Measurements from ENCODE around the gene IL1RAP. TPM values are rescaled to one million over a fixed set of nuclear protein-coding genes. Genes with fewer than 3 reads are reported as not detected.

IL1RAP gene
- total RNA-seq, 1 donor from 2014 or later, result 15.0 TPM

DNA sequence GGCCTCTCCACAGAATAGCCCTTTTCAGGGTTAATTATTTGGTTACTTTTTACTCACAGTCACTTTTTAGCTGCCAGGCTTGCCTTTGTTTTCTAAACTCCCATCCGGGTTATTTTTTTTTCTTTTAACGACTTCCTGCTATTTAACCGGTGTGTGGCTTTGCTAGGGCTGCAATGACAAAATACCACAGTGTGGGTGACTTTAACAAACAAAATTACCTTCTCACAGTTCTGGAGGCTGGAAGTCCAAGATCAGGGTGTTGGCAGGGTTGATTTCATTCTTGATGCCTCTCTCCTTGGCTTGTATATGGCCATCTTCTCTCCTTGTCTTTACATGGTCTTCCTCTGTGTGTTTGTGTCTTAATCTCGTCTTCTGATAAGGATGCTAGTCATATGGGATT, 91.5 kb downstream of the IL1RAP start:
- H3K9me3 Mint-ChIP-seq, result peaks cover 6% of the 10 kb centered on the region
- H3K4me3 Mint-ChIP-seq, result no peak overlapping the region
- H3K27me3 Mint-ChIP-seq (ENCODE audit: low read depth), result no peaks in the 10 kb centered on the region
- H3K4me1 Mint-ChIP-seq, result peaks cover 4% of the 10 kb centered on the region
- no peak for DNase-seq (ENCODE audit: low spot score in 2 of 2, unreplicated experiment in 2 of 2)
- H3K36me3 Mint-ChIP-seq, result peaks cover 12% of the 10 kb centered on the region
- TF ChIP-seq, protein P1, sequence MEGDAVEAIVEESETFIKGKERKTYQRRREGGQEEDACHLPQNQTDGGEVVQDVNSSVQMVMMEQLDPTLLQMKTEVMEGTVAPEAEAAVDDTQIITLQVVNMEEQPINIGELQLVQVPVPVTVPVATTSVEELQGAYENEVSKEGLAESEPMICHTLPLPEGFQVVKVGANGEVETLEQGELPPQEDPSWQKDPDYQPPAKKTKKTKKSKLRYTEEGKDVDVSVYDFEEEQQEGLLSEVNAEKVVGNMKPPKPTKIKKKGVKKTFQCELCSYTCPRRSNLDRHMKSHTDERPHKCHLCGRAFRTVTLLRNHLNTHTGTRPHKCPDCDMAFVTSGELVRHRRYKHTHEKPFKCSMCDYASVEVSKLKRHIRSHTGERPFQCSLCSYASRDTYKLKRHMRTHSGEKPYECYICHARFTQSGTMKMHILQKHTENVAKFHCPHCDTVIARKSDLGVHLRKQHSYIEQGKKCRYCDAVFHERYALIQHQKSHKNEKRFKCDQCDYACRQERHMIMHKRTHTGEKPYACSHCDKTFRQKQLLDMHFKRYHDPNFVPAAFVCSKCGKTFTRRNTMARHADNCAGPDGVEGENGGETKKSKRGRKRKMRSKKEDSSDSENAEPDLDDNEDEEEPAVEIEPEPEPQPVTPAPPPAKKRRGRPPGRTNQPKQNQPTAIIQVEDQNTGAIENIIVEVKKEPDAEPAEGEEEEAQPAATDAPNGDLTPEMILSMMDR (IDR thresholded peaks at IDR 0.05; ENCODE audit: unreplicated experiment), result no peak
- H3K27ac Mint-ChIP-seq, result no peak overlapping the region

DNA sequence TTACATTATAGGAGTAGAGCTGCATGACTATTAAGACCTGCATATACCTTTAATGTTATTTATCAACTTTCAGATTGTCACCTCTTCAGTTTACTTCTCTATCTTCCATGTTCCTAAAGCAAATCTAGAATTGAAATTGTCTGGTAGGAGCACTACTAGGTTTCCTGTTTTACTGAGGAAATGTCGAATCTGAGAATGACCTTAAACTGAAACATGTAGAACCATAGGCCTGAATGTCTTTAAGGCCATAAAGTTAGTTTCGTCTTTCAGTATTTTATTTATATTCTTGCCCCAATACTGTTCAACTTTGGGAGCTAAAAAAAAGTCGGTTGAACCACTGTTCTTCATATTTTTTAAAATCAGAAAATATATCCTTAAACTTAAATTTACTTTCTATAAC, 92.7 kb downstream of the IL1RAP start:
- peaks cover 6% of the 10 kb centered on the region for H3K9me3 Mint-ChIP-seq
- no peak for DNase-seq (ENCODE audit: low spot score in 2 of 2, unreplicated experiment in 2 of 2)
- H3K27ac Mint-ChIP-seq, result no peak overlapping the region
- peaks cover 3% of the 10 kb centered on the region for H3K4me1 Mint-ChIP-seq
- TF ChIP-seq, protein P1 (IDR thresholded peaks at IDR 0.05; ENCODE audit: unreplicated experiment), result no peak
- peaks cover 12% of the 10 kb centered on the region for H3K36me3 Mint-ChIP-seq
- no peak overlapping the region for H3K4me3 Mint-ChIP-seq
- no peaks in the 10 kb centered on the region for H3K27me3 Mint-ChIP-seq (ENCODE audit: low read depth)

DNA sequence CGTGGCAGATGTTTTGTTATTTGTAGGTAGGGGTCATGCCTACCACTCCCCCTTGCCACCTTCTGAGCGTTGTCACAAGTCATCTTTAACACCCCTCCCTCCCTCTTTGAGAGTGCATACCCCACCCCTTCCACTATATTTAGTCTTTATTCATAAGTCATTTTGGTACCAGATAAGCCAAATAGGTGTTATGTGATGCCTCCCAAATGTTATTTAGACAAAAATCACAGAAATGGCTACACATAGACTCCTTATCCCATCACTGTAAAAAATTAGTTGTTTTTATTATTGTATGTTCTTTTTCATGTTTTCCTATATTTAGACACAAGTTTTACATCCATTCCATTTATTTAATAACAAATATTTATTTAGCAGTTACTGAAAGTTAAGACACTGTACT, 93.1 kb downstream of the IL1RAP start:
- H3K9me3 Mint-ChIP-seq, result peaks cover 6% of the 10 kb centered on the region
- H3K36me3 Mint-ChIP-seq, result peaks cover 12% of the 10 kb centered on the region
- H3K27me3 Mint-ChIP-seq (ENCODE audit: low read depth), result no peaks in the 10 kb centered on the region

DNA sequence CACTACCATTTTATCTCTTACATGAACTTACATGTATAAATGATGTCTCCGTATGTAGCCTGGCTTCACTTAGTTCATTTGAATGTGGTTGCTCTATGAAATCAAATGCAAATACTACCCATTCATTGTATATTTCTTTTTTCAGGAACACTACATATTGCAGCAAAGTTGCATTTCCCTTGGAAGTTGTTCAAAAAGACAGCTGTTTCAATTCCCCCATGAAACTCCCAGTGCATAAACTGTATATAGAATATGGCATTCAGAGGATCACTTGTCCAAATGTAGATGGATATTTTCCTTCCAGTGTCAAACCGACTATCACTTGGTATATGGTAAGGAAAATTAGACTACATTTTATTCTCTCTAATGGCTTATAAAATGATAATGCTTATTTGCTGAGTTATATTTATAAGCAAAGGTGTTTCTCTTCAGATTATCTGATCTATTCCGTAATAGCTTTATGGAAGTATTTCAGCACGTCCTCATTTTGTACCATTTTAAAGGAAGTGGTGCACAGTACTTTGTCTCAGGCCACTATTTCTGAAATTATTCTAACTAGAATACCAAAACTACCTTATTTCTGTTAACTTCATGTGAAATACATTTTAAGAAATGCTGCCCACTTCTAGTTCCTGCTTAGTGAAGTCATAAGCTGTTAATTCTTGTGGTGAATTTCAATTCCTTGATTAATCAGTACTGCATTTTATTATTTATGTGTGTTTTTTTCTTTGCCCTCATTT, 95.1 kb downstream of the IL1RAP start:
- TF ChIP-seq, protein P1 (IDR thresholded peaks at IDR 0.05; ENCODE audit: unreplicated experiment), result no peak
- H3K36me3 Mint-ChIP-seq, result peaks cover 12% of the 10 kb centered on the region
- H3K4me1 Mint-ChIP-seq, result no peaks in the 10 kb centered on the region
- H3K4me3 Mint-ChIP-seq, result no peak overlapping the region
- H3K27ac Mint-ChIP-seq, result no peak overlapping the region
- H3K9me3 Mint-ChIP-seq, result peaks cover 6% of the 10 kb centered on the region
- DNase-seq (ENCODE audit: low spot score in 2 of 2, unreplicated experiment in 2 of 2), result no peak
- no peaks in the 10 kb centered on the region for H3K27me3 Mint-ChIP-seq (ENCODE audit: low read depth)

More for the DNA sequence above, 93.1 kb downstream of the IL1RAP start:
- no peak overlapping the region for H3K27ac Mint-ChIP-seq
- no peak for DNase-seq (ENCODE audit: low spot score in 2 of 2, unreplicated experiment in 2 of 2)
- no peak overlapping the region for H3K4me3 Mint-ChIP-seq
- TF ChIP-seq, protein P1 (IDR thresholded peaks at IDR 0.05; ENCODE audit: unreplicated experiment), result no peak
- H3K4me1 Mint-ChIP-seq, result no peaks in the 10 kb centered on the region

DNA sequence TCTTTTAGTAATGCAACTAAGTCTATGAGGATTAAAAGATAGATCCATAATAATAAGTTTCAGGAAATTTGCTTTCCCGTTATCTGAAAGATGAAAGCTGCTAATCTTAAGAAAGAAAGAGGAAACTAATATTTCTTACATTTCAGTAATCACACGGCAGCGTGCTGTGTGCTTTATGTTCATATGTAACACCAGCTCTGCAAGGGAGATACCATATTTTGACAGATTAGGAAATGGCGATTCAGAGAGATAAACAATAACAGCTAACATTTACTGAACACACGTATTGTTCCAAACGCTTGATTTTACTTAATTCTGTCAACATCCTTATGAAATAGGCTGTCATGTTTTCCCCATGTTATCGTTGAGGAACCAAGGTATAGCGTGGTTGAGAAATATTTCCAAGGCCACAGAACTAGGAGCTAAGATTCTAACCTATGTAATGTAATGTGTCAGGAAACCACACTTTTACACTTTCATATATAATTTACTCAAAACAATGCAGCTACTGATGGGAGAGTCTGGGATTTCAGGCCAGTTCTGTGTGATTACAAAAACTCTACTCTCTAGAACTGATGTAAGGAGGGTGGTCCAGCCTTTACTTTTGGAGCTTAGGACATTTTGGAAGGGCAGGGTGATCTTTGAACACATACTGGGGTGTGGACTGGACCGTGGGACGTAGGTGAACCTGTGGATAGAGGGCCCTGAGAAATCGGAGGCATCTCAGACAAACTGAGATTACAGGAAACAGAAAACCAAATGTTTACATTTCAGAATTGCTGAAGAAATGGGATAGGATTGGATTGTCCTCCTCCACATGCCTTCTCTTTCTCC, 100.6 kb downstream of the IL1RAP start:
- Mint-ChIP-seq H3K27me3 (ENCODE audit: low read depth) (no peaks in the 10 kb centered on the region), H3K4me1 (peaks cover 17% of the 10 kb centered on the region)

More for the DNA sequence above, 100.6 kb downstream of the IL1RAP start:
- DNase-seq (ENCODE audit: low spot score in 2 of 2, unreplicated experiment in 2 of 2), result no peak
- H3K9me3 Mint-ChIP-seq, result no peaks in the 10 kb centered on the region
- H3K27ac Mint-ChIP-seq, result no peak overlapping the region
- no peak overlapping the region for H3K4me3 Mint-ChIP-seq
- TF ChIP-seq, protein P1 (IDR thresholded peaks at IDR 0.05; ENCODE audit: unreplicated experiment), result no peak
- H3K36me3 Mint-ChIP-seq, result no peaks in the 10 kb centered on the region

Data from mesothelial cell of epicardium (in vitro differentiated cells).